Activated T-helper 1 cell treated with Interleukin-2 at 50 U/mL for 16 hours (primary cell): ENCODE measurements around the gene FAM83C.
"Not testable (repeated sequence)": the region's sequence is repeated elsewhere in the genome, so short reads cannot be mapped to it uniquely, and the experiment has no call there.

Experiments used
- DNase-seq: peaks from one replicate; pipeline ENCODE4 v3.0.0-alpha.2; 2020; ENCODE audit warnings: low read depth

FAM83C gene

GRCh38 chr20:35263532-35264341 lies 28.5 kb downstream of the FAM83C start:
- DNase-seq = no peak

- not testable (repeated sequence) for DNase-seq
Observed at GRCh38 chr20:35262731-35263531, 29.3 kb downstream of the FAM83C start.

- DNase-seq = not testable (repeated sequence)
Observed at GRCh38 chr20:35262321-35262720, 29.9 kb downstream of the FAM83C start.

- no peak for DNase-seq
Observed at GRCh38 chr20:35260426-35260825, 31.8 kb downstream of the FAM83C start.

GRCh38 chr20:35257175-35257909 lies 34.9 kb downstream of the FAM83C start:
- DNase-seq = no peak

GRCh38 chr20:35254448-35254999 lies 37.7 kb downstream of the FAM83C start:
- no peak for DNase-seq

- no peak for DNase-seq
Observed at GRCh38 chr20:35253010-35253409, 39.2 kb downstream of the FAM83C start.

- DNase-seq = not testable (repeated sequence)
Observed at GRCh38 chr20:35252598-35252997, 39.6 kb downstream of the FAM83C start.

GRCh38 chr20:35252037-35252461 lies 40.2 kb downstream of the FAM83C start:
- no peak for DNase-seq

GRCh38 chr20:35251613-35251940 lies 40.6 kb downstream of the FAM83C start:
- no peak for DNase-seq

- no peak for DNase-seq
Observed at GRCh38 chr20:35248641-35249475, 43.4 kb downstream of the FAM83C start.

- DNase-seq = no peak
Observed at GRCh38 chr20:35246723-35247122, 45.5 kb downstream of the FAM83C start.

- no peak for DNase-seq
Observed at GRCh38 chr20:35243986-35244385, 48.2 kb downstream of the FAM83C start.

- no peak for DNase-seq
Observed at GRCh38 chr20:35243317-35243716, 48.9 kb downstream of the FAM83C start.

- no peak for DNase-seq
Observed at GRCh38 chr20:35240811-35241293, 51.4 kb downstream of the FAM83C start.

GRCh38 chr20:35240083-35240810 lies 52.0 kb downstream of the FAM83C start:
- DNase-seq = no peak

- DNase-seq = no peak
Observed at GRCh38 chr20:35238735-35239134, 53.5 kb downstream of the FAM83C start.

- no peak for DNase-seq
Observed at GRCh38 chr20:35238170-35238569, 54.1 kb downstream of the FAM83C start.

- no peak for DNase-seq
Observed at GRCh38 chr20:35237486-35237885, 54.7 kb downstream of the FAM83C start.

- no peak for DNase-seq
Observed at GRCh38 chr20:35235881-35236280, 56.3 kb downstream of the FAM83C start.
